RWPE2 (cell line): ENCODE data around the gene CHD6.

Source experiments
- ATAC-seq: fragments of 200-7000 bp; cut with Tn5 transposase; 3 replicates; pipeline ENCODE4 v1.9.1; 2021; ENCODE audit warnings: low read depth
- DNase-seq: peaks from one replicate; pipeline ENCODE4 v3.0.0-alpha.2; 2020; ENCODE audit warnings: low spot score
- H3K27ac ChIP-seq: fragments of 450-650 bp; 2 replicates; pipeline ENCODE4 v1.5.1; 2017; ENCODE audit warnings: mild to moderate bottlenecking; ENCODE audit not compliant: poor library complexity, severe bottlenecking
- H3K27me3 ChIP-seq: fragments of 250-450 bp; sonication (Bioruptor Pico); 2 replicates; pipeline ENCODE4 v1.5.1; 2021; ENCODE audit warnings: mild to moderate bottlenecking, moderate library complexity; ENCODE audit not compliant: insufficient read depth, poor library complexity, severe bottlenecking
- H3K36me3 ChIP-seq: fragments of 250-450 bp; sonication (Bioruptor Pico); 2 replicates; pipeline ENCODE4 v1.5.1; 2020; ENCODE audit warnings: low read depth, mild to moderate bottlenecking, moderate library complexity
- H3K4me1 ChIP-seq: fragments of 250-450 bp; sonication (Bioruptor Pico); 2 replicates; pipeline ENCODE4 v1.5.1; 2021; ENCODE audit warnings: mild to moderate bottlenecking, moderate library complexity; ENCODE audit not compliant: insufficient read depth, poor library complexity, severe bottlenecking
- H3K4me3 ChIP-seq: fragments of 250-450 bp; sonication (Bioruptor Pico); 2 replicates; pipeline ENCODE4 v1.5.1; 2021; ENCODE audit warnings: mild to moderate bottlenecking, moderate library complexity; ENCODE audit not compliant: severe bottlenecking
- H3K9me3 ChIP-seq: fragments of 250-450 bp; sonication (Bioruptor Pico); 2 replicates; pipeline ENCODE4 v1.5.1; 2021; ENCODE audit warnings: mild to moderate bottlenecking, moderate library complexity; ENCODE audit not compliant: severe bottlenecking
- CTCF ChIP-seq: fragments of 450-650 bp; IDR thresholded peaks from one replicate; pipeline ENCODE4 v1.5.1; 2017; ENCODE audit warnings: mild to moderate bottlenecking, moderate library complexity; ENCODE audit not compliant: poor library complexity, severe bottlenecking

The CHD6 gene

GRCh38 chr20:41373251-41373783, 244.9 kb downstream of the CHD6 start:
- no peak for TF ChIP-seq CTCF
- no peaks in the 10 kb centered on the region for H3K4me1 ChIP-seq
- DNase-seq, result peak; percentile 75
- no peaks in the 10 kb centered on the region for H3K36me3 ChIP-seq
- H3K27me3 ChIP-seq, result no peaks in the 10 kb centered on the region
- H3K9me3 ChIP-seq, result no peaks in the 10 kb centered on the region
- no peak for ATAC-seq
- H3K4me3 ChIP-seq, result no peak overlapping the region
- no peak overlapping the region for H3K27ac ChIP-seq

GRCh38 chr20:41371371-41371770, 246.8 kb downstream of the CHD6 start:
- no peak for ATAC-seq
- no peak overlapping the region for H3K4me3 ChIP-seq
- no peaks in the 10 kb centered on the region for H3K4me1 ChIP-seq
- H3K36me3 ChIP-seq, result no peaks in the 10 kb centered on the region
- DNase-seq, result no peak
- peaks cover 16% of the 10 kb centered on the region for H3K27me3 ChIP-seq
- H3K9me3 ChIP-seq, result no peaks in the 10 kb centered on the region
- no peak overlapping the region for H3K27ac ChIP-seq
- no peak for TF ChIP-seq CTCF

GRCh38 chr20:41370176-41370575, 248.0 kb downstream of the CHD6 start:
- no peak for TF ChIP-seq CTCF
- Histone ChIP-seq H3K4me1 (no peaks in the 10 kb centered on the region), H3K36me3 (no peaks in the 10 kb centered on the region), H3K27ac (no peak overlapping the region), H3K4me3 (no peak overlapping the region), H3K9me3 (no peaks in the 10 kb centered on the region), H3K27me3 (peaks cover 26% of the 10 kb centered on the region)
- ATAC-seq (no peak), DNase-seq (peak; percentile 58)

- DNase-seq, result peak; percentile 59
- H3K27me3 ChIP-seq, result peaks cover 31% of the 10 kb centered on the region
Observed at GRCh38 chr20:41369673-41370072, 248.5 kb downstream of the CHD6 start.

More at GRCh38 chr20:41369673-41370072, 248.5 kb downstream of the CHD6 start:
- H3K4me3 ChIP-seq, result no peak overlapping the region
- ATAC-seq, result no peak
- H3K4me1 ChIP-seq, result no peaks in the 10 kb centered on the region
- H3K36me3 ChIP-seq, result no peaks in the 10 kb centered on the region
- no peak for TF ChIP-seq CTCF
- H3K9me3 ChIP-seq, result no peaks in the 10 kb centered on the region
- no peak overlapping the region for H3K27ac ChIP-seq
